ENCODE results near the gene SGPP1. TPM values are rescaled to one million over a fixed set of nuclear protein-coding genes. Genes with fewer than 3 reads are reported as not detected.
"Not testable (repeated sequence)": the region's sequence is repeated elsewhere in the genome, so short reads cannot be mapped to it uniquely, and the experiment has no call there.

Gene SGPP1
- total RNA-seq, 1 donor from 2014 or later = 6.5 TPM

DNA sequence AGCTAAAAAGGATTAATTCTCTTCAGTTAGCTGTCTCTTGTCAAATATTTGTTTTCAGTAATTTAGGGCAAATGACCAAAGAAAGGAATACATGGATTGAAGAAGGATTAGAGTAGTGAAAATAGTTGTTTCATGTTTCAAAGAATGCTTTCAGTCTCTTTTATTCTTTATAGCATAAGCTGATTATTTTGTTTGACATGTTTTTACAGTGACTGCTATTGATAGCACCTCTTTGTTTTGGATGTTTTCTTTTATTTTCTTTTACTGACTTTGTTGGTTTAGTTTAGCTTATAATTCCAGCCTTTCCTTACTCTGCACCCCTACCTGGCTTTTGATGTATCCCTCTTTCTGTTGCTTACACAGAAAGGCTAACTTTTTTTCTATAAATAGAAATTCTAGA lies 29.3 kb upstream of the SGPP1 start:
- H3K4me1 Mint-ChIP-seq (ENCODE audit: low read depth) = peaks cover 3% of the 10 kb centered on the region
- TF ChIP-seq, protein P1, sequence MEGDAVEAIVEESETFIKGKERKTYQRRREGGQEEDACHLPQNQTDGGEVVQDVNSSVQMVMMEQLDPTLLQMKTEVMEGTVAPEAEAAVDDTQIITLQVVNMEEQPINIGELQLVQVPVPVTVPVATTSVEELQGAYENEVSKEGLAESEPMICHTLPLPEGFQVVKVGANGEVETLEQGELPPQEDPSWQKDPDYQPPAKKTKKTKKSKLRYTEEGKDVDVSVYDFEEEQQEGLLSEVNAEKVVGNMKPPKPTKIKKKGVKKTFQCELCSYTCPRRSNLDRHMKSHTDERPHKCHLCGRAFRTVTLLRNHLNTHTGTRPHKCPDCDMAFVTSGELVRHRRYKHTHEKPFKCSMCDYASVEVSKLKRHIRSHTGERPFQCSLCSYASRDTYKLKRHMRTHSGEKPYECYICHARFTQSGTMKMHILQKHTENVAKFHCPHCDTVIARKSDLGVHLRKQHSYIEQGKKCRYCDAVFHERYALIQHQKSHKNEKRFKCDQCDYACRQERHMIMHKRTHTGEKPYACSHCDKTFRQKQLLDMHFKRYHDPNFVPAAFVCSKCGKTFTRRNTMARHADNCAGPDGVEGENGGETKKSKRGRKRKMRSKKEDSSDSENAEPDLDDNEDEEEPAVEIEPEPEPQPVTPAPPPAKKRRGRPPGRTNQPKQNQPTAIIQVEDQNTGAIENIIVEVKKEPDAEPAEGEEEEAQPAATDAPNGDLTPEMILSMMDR (IDR thresholded peaks at IDR 0.05; ENCODE audit: unreplicated experiment) = no peak
- no peak overlapping the region for H3K27ac Mint-ChIP-seq
- H3K9me3 Mint-ChIP-seq (ENCODE audit: low read depth) = no peaks in the 10 kb centered on the region
- DNase-seq (ENCODE audit: low spot score, unreplicated experiment) = no peak
- no peaks in the 10 kb centered on the region for H3K36me3 Mint-ChIP-seq (ENCODE audit: insufficient read depth)
- no peaks in the 10 kb centered on the region for H3K27me3 Mint-ChIP-seq
- no peak overlapping the region for H3K4me3 Mint-ChIP-seq (ENCODE audit: low read depth)

DNA sequence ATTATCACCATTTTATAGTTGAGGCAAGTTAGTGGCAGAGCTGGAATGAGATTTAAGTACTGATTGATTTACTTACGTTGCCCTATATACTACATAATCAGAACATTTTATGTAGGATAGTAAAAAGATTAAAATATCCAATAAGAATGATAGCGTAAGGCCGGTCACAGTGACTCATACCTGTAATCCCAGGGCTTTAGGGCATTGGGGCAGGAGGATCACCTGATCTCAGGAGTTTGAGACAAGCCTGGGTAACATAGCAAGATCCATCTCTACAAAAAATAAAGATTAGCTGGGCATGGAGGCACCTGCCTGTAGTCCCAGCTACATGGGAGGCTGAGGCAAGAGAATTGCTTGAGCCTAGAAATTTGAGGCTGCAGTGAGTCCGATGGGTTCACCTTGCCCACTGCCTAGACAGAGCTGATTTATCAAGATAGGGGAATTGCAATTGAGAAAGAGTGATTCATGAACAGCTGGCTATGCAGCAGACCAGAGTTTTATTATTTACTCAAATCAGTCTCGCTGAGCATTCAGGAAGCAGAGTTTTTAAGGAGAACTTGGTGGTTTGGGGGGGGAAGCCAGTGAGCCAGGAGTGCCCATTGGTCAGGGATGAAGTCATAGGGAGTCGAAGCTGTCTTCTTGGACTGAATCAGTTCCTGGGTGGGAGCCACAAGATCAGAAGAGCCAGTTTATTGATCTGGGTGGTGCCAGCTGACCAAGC lies 24.7 kb upstream of the SGPP1 start:
- Mint-ChIP-seq H3K27ac (no peak overlapping the region), H3K9me3 (ENCODE audit: low read depth) (no peaks in the 10 kb centered on the region), H3K27me3 (no peaks in the 10 kb centered on the region), H3K36me3 (ENCODE audit: insufficient read depth) (no peaks in the 10 kb centered on the region), H3K4me3 (ENCODE audit: low read depth) (no peak overlapping the region), H3K4me1 (ENCODE audit: low read depth) (peaks cover 3% of the 10 kb centered on the region)
- no peak for DNase-seq (ENCODE audit: low spot score, unreplicated experiment)
- TF ChIP-seq, protein P1 (IDR thresholded peaks at IDR 0.05; ENCODE audit: unreplicated experiment) = no peak

DNA sequence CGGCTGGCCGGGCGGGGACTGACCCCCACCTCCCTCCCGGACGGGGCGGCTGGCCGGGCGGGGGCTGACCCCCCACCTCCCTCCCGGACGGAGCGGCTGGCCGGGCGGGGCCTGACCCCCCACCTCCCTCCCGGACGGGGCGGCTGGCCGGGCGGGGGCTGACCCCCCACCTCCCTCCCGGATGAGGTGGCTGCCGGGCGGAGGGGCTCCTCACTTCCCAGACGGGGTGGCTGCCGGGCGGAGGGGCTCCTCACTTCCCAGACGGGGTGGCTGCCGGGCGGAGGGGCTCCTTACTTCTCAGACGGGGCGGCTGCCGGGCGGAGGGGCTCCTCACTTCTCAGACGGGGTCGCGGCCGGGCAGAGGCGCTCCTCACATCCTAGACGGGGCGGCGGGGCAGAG lies 23.2 kb upstream of the SGPP1 start:
- H3K4me1 Mint-ChIP-seq (ENCODE audit: low read depth) = not testable (repeated sequence)

DNA sequence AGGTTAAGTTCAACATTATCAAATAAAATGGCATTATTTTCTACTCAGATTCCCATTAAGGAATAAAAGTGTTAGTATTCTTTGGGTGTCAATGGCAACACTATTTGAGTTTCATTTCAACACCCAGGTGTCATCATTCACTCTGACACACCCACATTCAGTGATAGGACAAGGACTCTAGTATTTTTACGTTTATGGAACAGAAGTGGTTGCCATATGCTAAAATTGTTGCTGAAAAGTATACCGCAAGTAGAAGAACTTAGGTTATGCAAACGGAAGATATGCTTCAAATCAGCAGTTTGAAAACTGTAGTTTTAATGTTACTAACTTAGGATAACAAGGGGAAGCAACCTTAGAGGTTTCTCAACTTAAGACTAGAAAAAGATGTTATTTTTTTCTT lies 20.0 kb upstream of the SGPP1 start:
- Mint-ChIP-seq H3K27ac (no peak overlapping the region), H3K27me3 (no peaks in the 10 kb centered on the region), H3K4me3 (ENCODE audit: low read depth) (no peak overlapping the region), H3K36me3 (ENCODE audit: insufficient read depth) (no peaks in the 10 kb centered on the region), H3K4me1 (ENCODE audit: low read depth) (no peaks in the 10 kb centered on the region), H3K9me3 (ENCODE audit: low read depth) (no peaks in the 10 kb centered on the region)
- no peak for DNase-seq (ENCODE audit: low spot score, unreplicated experiment)
- TF ChIP-seq, protein P1 (IDR thresholded peaks at IDR 0.05; ENCODE audit: unreplicated experiment) = no peak

More for the DNA sequence above, 23.2 kb upstream of the SGPP1 start:
- H3K27ac Mint-ChIP-seq; H3K36me3 Mint-ChIP-seq (ENCODE audit: insufficient read depth); H3K9me3 Mint-ChIP-seq (ENCODE audit: low read depth); DNase-seq (ENCODE audit: low spot score, unreplicated experiment); H3K27me3 Mint-ChIP-seq; H3K4me3 Mint-ChIP-seq (ENCODE audit: low read depth): not testable (repeated sequence)

DNA sequence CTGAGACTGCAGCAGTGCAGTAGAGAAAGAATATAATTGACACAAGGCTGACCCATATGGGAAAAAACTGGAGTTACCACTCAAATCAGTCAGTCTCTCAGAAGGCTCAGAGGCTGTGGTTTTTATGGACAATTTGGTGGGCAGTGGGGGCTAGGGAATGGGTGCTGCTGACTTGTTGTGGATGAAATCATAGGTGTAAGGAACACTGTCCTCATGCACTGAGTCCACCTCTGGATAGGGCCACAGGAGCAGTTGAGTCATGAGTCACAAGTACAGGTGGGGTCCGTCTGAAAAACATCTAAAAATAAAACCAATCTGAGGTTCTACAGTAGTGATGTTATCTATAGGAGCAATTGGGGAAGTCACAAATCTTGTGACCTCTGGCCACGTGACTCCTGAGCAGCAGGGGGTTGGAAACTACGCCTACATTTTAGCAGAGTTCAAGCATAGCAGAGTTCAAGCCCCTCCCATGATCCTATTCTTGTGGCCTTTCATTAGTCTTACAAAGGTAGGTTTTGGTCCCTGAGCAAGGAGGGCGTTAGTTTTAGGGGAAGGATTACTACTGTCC lies 18.1 kb upstream of the SGPP1 start:
- Mint-ChIP-seq H3K4me1 (ENCODE audit: low read depth) (no peaks in the 10 kb centered on the region), H3K27ac (no peak overlapping the region), H3K36me3 (ENCODE audit: insufficient read depth) (no peaks in the 10 kb centered on the region), H3K9me3 (ENCODE audit: low read depth) (no peaks in the 10 kb centered on the region), H3K27me3 (no peaks in the 10 kb centered on the region), H3K4me3 (ENCODE audit: low read depth) (no peak overlapping the region)
- TF ChIP-seq, protein P1 (IDR thresholded peaks at IDR 0.05; ENCODE audit: unreplicated experiment) = no peak
- no peak for DNase-seq (ENCODE audit: low spot score, unreplicated experiment)

DNA sequence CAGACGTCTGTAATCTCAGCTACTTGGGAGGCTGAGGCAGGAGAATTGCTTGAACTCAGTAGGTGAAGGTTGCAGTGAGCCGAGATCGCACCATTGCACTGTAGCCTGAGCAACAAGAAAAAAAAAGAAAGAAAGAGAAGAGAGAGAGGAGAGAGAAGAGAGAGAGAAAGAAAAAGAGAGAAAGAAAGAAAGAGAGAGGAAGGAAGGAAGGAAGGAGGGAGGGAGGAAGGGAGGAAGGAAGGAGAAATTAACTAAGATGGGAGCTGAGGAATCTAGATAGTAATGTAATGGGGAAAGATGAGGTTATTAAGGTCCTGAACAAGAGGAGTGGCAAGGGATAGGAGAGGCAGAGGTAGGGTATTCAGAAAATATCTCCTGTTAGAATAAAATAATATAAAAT lies 17.4 kb upstream of the SGPP1 start:
- H3K36me3 Mint-ChIP-seq (ENCODE audit: insufficient read depth) = no peaks in the 10 kb centered on the region
- no peak overlapping the region for H3K4me3 Mint-ChIP-seq (ENCODE audit: low read depth)
- DNase-seq (ENCODE audit: low spot score, unreplicated experiment) = no peak
- no peaks in the 10 kb centered on the region for H3K27me3 Mint-ChIP-seq
- TF ChIP-seq, protein P1 (IDR thresholded peaks at IDR 0.05; ENCODE audit: unreplicated experiment) = no peak
- no peaks in the 10 kb centered on the region for H3K4me1 Mint-ChIP-seq (ENCODE audit: low read depth)
- no peaks in the 10 kb centered on the region for H3K9me3 Mint-ChIP-seq (ENCODE audit: low read depth)
- no peak overlapping the region for H3K27ac Mint-ChIP-seq

Measured in progenitor cell of endocrine pancreas (in vitro differentiated cells).